ENCODE results near the gene MVB12B.

GRCh38 chr9:126489581-126490213, 163.1 kb downstream of the MVB12B start:
- no peak for TF ChIP-seq USF1 (CRISPR knock-in tag; IDR thresholded peaks at IDR 0.05)
- TF ChIP-seq CTCF (IDR thresholded peaks at IDR 0.05): no peak
- TF ChIP-seq ZNF121 (CRISPR knock-in tag; IDR thresholded peaks at IDR 0.05): no peak
- TF ChIP-seq HMGXB4 (CRISPR knock-in tag; IDR thresholded peaks at IDR 0.05): no peak
- no peak for TF ChIP-seq ESRRA (CRISPR knock-in tag; IDR thresholded peaks at IDR 0.05; ENCODE audit: borderline replicate concordance)
- no peak for TF ChIP-seq ZNF281 (CRISPR knock-in tag; IDR thresholded peaks at IDR 0.05)

Data from WTC11 (cell line).